Neural crest cell (in vitro differentiated cells): ENCODE data around the gene HSP90B1. TPM values are rescaled to one million over a fixed set of nuclear protein-coding genes. Genes with fewer than 3 reads are reported as not detected.

Source experiments
- DNase-seq: peaks from one replicate; pipeline ENCODE4 v3.0.0; 2021; ENCODE audit warnings: low read depth, mixed read lengths, low spot score
- H3K27ac Mint-ChIP-seq: one replicate; pipeline ENCODE4 v1.8.0; 2021; ENCODE audit warnings: mild to moderate bottlenecking, mixed read lengths; ENCODE audit not compliant: unreplicated experiment
- H3K27me3 Mint-ChIP-seq: 2 replicates; pipeline ENCODE4 v1.8.0; 2021; ENCODE audit warnings: low read depth, mild to moderate bottlenecking, mixed read lengths
- H3K36me3 Mint-ChIP-seq: 2 replicates; pipeline ENCODE4 v1.8.0; 2021; ENCODE audit warnings: low read depth, mild to moderate bottlenecking, mixed read lengths
- H3K4me1 Mint-ChIP-seq: 2 replicates; pipeline ENCODE4 v1.8.0; 2021; ENCODE audit warnings: mixed read lengths
- H3K4me3 Mint-ChIP-seq: one replicate; pipeline ENCODE4 v1.8.0; 2021; ENCODE audit warnings: mild to moderate bottlenecking, mixed read lengths
- H3K9me3 Mint-ChIP-seq: 2 replicates; pipeline ENCODE4 v1.8.0; 2021; ENCODE audit warnings: mixed read lengths
- total RNA-seq: library from RNA; stranded (reverse); gene quantifications from 2 replicates; pipeline ENCODE4 v1.2.1, GENCODE V29; 2021
- TF ChIP-seq, protein P1 (sequence below): fragments of 200-600 bp; sonication (generic); conservative IDR thresholded peaks from 2 replicates; pipeline ENCODE4 v1.5.0; 2021; ENCODE audit warnings: antibody characterized with exemption, mild to moderate bottlenecking

The HSP90B1 gene
- total RNA-seq, 1 donor from 2014 or later, result 566 TPM

DNA sequence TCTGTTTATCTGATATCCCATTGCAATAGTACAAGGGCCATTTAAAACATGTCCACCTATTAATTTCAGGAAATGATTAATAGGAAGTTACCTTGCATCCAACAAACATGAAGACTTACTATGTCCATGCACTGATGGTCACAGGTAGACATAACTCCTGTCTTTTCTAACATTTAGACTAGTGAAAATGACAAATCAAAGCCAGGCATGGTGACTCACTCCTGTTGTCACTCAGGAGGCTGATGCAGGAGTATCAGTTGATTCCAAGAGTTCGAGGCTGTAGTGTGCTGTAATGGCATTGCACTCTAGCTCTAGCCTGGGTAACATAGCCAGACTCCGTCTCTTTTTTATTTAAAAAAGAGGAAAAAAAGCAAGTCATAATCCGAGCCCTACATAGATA, 14.8 kb downstream of the HSP90B1 start:
- DNase-seq, result no peak
- Mint-ChIP-seq H3K27me3 (no peaks in the 10 kb centered on the region), H3K4me3 (no peak overlapping the region), H3K9me3 (no peaks in the 10 kb centered on the region), H3K27ac (no peak overlapping the region), H3K36me3 (peaks cover 38% of the 10 kb centered on the region), H3K4me1 (no peaks in the 10 kb centered on the region)
- TF ChIP-seq, protein P1, sequence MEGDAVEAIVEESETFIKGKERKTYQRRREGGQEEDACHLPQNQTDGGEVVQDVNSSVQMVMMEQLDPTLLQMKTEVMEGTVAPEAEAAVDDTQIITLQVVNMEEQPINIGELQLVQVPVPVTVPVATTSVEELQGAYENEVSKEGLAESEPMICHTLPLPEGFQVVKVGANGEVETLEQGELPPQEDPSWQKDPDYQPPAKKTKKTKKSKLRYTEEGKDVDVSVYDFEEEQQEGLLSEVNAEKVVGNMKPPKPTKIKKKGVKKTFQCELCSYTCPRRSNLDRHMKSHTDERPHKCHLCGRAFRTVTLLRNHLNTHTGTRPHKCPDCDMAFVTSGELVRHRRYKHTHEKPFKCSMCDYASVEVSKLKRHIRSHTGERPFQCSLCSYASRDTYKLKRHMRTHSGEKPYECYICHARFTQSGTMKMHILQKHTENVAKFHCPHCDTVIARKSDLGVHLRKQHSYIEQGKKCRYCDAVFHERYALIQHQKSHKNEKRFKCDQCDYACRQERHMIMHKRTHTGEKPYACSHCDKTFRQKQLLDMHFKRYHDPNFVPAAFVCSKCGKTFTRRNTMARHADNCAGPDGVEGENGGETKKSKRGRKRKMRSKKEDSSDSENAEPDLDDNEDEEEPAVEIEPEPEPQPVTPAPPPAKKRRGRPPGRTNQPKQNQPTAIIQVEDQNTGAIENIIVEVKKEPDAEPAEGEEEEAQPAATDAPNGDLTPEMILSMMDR, result no peak

DNA sequence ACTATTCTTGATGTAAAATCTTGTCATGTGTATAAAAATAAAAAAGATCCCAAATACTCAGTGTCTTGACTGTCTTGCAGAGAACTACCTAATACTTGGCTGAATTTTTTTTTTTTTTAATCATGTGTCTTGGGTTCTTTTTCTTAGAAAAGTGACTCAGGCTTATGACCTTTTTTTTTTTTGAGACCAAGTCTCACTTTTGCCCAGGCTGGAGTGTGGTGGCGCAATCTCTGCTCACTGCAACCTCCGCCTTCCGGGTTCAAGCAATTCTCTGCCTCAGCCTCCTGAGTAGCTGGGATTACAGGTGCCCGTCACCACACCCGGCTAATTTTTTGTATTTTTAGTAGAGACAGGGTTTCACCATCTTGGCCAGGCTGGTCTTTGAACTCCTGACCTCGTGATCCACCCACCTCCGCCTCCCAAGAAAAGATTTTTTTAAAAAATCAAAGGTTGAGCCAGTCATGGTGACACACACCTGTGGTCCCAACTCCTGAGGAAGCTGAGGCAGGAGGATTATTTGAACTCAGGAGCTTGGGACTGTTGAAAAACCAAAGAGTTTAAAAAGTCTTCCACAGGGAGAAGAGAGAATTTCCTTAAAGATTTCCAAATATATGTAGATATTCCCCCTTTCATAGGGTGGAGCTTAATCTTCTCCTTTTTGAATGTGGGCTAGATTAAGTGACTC, 17.8 kb downstream of the HSP90B1 start:
- Mint-ChIP-seq H3K36me3 (peaks cover 34% of the 10 kb centered on the region), H3K9me3 (no peaks in the 10 kb centered on the region), H3K27ac (no peak overlapping the region)

DNA sequence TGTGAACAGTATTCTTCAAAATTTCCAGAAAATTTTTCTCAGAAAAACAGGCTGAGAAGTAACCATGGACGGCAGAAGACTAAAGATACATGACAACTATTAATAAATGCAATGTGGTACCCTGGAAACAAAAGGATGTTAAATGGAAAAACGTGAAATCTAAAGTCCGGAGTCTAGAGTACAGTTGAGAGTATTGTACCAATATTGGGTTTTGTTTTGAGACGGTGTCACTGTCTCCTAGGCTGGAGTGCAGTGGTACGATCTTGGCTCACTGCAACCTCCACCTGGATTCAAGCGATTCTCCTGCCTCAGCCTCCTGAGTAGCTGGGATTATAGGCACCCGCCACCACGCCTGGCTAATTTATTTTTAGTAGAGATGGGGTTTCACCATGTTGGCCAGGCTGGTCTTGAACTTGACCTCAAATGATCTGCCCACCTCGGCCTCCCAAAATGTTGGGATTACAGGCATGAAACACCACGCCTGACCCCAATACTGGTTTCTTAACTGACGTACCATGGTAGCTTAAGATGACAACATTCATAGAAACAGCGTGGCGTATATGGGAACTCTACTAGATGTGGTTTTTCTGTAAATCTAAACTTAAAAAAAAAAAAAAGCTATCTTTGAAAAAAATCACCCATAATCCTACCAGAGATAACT, 18.7 kb downstream of the HSP90B1 start:
- H3K9me3 Mint-ChIP-seq, result no peaks in the 10 kb centered on the region
- peaks cover 31% of the 10 kb centered on the region for H3K36me3 Mint-ChIP-seq
- no peak overlapping the region for H3K4me3 Mint-ChIP-seq
- no peaks in the 10 kb centered on the region for H3K27me3 Mint-ChIP-seq
- peaks cover 3% of the 10 kb centered on the region for H3K4me1 Mint-ChIP-seq
- no peak for DNase-seq
- H3K27ac Mint-ChIP-seq, result no peak overlapping the region
- TF ChIP-seq, protein P1, result no peak

More for the DNA sequence above, 17.8 kb downstream of the HSP90B1 start:
- Mint-ChIP-seq H3K27me3 (no peaks in the 10 kb centered on the region), H3K4me1 (peaks cover 3% of the 10 kb centered on the region), H3K4me3 (no peak overlapping the region)
- DNase-seq, result no peak
- TF ChIP-seq, protein P1, result no peak

DNA sequence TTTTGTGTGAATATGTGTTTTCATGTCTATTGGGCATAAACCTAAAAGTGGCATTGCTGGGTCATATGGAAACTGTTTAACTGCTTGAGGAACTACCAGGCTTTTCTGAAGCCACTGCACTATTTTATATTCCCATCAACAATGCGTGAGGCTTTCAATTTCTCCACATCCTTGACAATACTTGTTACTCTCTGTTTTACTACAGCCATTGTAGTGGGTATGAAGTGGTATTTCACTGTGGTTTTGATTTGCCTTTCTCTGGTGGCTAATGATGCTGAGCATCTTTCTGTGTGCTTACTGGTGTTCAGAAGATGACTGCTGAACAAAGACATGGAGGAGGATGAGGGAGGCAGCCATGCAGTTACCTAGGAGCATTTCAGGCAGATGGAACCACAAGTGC, 22.3 kb downstream of the HSP90B1 start:
- Mint-ChIP-seq H3K9me3 (no peaks in the 10 kb centered on the region), H3K36me3 (peaks cover 22% of the 10 kb centered on the region), H3K27me3 (peaks cover 3% of the 10 kb centered on the region), H3K27ac (no peak overlapping the region), H3K4me1 (peaks cover 26% of the 10 kb centered on the region), H3K4me3 (peak overlapping the region; percentile 6)
- DNase-seq, result no peak
- TF ChIP-seq, protein P1, result no peak

DNA sequence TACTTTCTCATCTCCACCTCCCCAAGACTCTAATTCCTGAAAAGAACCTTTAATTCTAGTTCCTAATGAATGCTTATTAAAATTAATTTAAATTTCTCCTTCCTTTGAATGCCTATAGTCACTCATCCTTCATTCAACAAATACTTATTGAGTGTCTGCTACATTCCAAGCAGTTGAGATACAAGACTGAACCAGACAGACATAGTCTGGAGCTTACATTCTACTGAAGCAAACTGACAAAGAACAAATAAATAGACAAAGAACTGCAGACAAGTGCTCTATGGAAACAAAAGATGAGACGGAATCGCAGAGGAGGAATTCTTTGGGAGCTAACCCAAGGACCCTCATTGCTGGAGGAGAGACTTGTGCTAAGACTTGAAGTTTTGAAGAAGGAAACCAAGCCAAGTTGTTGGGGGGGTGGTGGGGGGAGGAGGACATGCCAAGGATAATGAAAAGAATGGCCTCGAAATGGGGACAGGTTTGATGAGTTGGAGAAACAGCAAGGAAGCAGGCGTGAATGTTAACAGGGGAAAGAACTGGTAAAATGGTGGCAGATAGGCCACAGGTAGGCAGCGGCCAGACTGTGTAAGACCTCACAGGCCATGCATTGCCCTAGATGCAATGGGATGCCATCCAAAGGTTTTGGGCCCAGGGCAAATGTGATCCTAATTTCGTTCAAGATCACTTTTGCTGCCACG, 25.8 kb downstream of the HSP90B1 start:
- Mint-ChIP-seq H3K4me3 (peak overlapping the region; percentile 98), H3K9me3 (no peaks in the 10 kb centered on the region), H3K36me3 (peaks cover 7% of the 10 kb centered on the region), H3K27me3 (peaks cover 3% of the 10 kb centered on the region), H3K27ac (peak overlapping the region; percentile 97), H3K4me1 (peaks cover 32% of the 10 kb centered on the region)
- DNase-seq, result no peak
- TF ChIP-seq, protein P1, result no peak
